Stimulated activated CD8-positive, alpha-beta memory T cell treated with anti-CD3 and anti-CD28 coated beads, Interleukin-4, amount 100 ng/mL, for 24 hours (primary cell): ENCODE data around the gene CFAP68.

Experiments used
- DNase-seq: peaks from one replicate; pipeline ENCODE4 v3.0.0-alpha.2; 2020; ENCODE audit warnings: low read depth

Gene CFAP68

GRCh38 chr11:111878849-111879636 is at the start of gene CFAP68, which contains the start of gene FDXACB1:
CFAP68 (plus strand) TSS chr11:111879541; CDS start chr11:111879561, 20 bp downstream.
FDXACB1 (minus strand) TSS chr11:111879165; CDS start chr11:111879132, 33 bp downstream.
- peak; percentile 88 for DNase-seq

GRCh38 chr11:111833524-111833923 is 45.8 kb upstream of the CFAP68 start:
- no peak for DNase-seq

- DNase-seq: no peak
Observed at GRCh38 chr11:111834432-111835163, 44.7 kb upstream of the CFAP68 start.

- no peak for DNase-seq
Observed at GRCh38 chr11:111835665-111836064, 43.7 kb upstream of the CFAP68 start.

GRCh38 chr11:111836162-111836561 is 43.2 kb upstream of the CFAP68 start:
- no peak for DNase-seq

- DNase-seq: no peak
Observed at GRCh38 chr11:111836721-111837120, 42.6 kb upstream of the CFAP68 start.

- no peak for DNase-seq
Observed at GRCh38 chr11:111837366-111837891, 41.9 kb upstream of the CFAP68 start.

- DNase-seq: no peak
Observed at GRCh38 chr11:111838054-111838453, 41.3 kb upstream of the CFAP68 start.

- DNase-seq: no peak
Observed at GRCh38 chr11:111840143-111840542, 39.2 kb upstream of the CFAP68 start.

- peak; percentile 75 for DNase-seq
Observed at GRCh38 chr11:111841370-111842053, 37.8 kb upstream of the CFAP68 start.

- no peak for DNase-seq
Observed at GRCh38 chr11:111843661-111844060, 35.7 kb upstream of the CFAP68 start.

GRCh38 chr11:111845276-111846028 is 33.9 kb upstream of the CFAP68 start:
- DNase-seq: no peak

GRCh38 chr11:111846063-111846462 is 33.3 kb upstream of the CFAP68 start:
- DNase-seq: no peak

- DNase-seq: no peak
Observed at GRCh38 chr11:111846636-111847035, 32.7 kb upstream of the CFAP68 start.

- no peak for DNase-seq
Observed at GRCh38 chr11:111849631-111850030, 29.7 kb upstream of the CFAP68 start.

GRCh38 chr11:111851067-111851466 is 28.3 kb upstream of the CFAP68 start:
- no peak for DNase-seq

- DNase-seq: no peak
Observed at GRCh38 chr11:111851636-111852035, 27.7 kb upstream of the CFAP68 start.

GRCh38 chr11:111852103-111852502 is 27.2 kb upstream of the CFAP68 start:
- no peak for DNase-seq

- no peak for DNase-seq
Observed at GRCh38 chr11:111855506-111855905, 23.8 kb upstream of the CFAP68 start.

- no peak for DNase-seq
Observed at GRCh38 chr11:111860257-111860656, 19.1 kb upstream of the CFAP68 start.

- DNase-seq: no peak
Observed at GRCh38 chr11:111870113-111870512, 9.2 kb upstream of the CFAP68 start.

- no peak for DNase-seq
Observed at GRCh38 chr11:111870522-111870885, 8.8 kb upstream of the CFAP68 start.
